ENCODE measurements around the gene PRR5L.

The PRR5L gene

GRCh38 chr11:36326524-36327419, 30.7 kb downstream of the PRR5L start:
- no peak for TF ChIP-seq CTCF (IDR thresholded peaks at IDR 0.05)
- Histone ChIP-seq H3K27me3 (ENCODE audit: control insufficient read depth, insufficient read depth, low read length) (no peaks in the 10 kb centered on the region), H3K27ac (no peak overlapping the region), H3K4me1 (no peaks in the 10 kb centered on the region), H2AFZ (no peak overlapping the region), H3K4me3 (ENCODE audit: low read depth, low read length) (no peak overlapping the region), H3K9ac (no peak overlapping the region), H3K4me2 (ENCODE audit: low read length) (no peak overlapping the region), H3K79me2 (no peaks in the 10 kb centered on the region), H3K9me3 (ENCODE audit: control insufficient read depth, low read length) (no peaks in the 10 kb centered on the region), H3K36me3 (ENCODE audit: control insufficient read depth, insufficient read depth, low read length) (no peaks in the 10 kb centered on the region)

- H3K9ac ChIP-seq, result no peak overlapping the region
- H3K9me3 ChIP-seq (ENCODE audit: control insufficient read depth, low read length), result no peaks in the 10 kb centered on the region
- H3K27ac ChIP-seq, result no peak overlapping the region
- H3K27me3 ChIP-seq (ENCODE audit: control insufficient read depth, insufficient read depth, low read length), result no peaks in the 10 kb centered on the region
- no peak for TF ChIP-seq CTCF (IDR thresholded peaks at IDR 0.05)
- no peaks in the 10 kb centered on the region for H3K36me3 ChIP-seq (ENCODE audit: control insufficient read depth, insufficient read depth, low read length)
- H3K4me1 ChIP-seq, result no peaks in the 10 kb centered on the region
- H3K4me3 ChIP-seq (ENCODE audit: low read depth, low read length), result no peak overlapping the region
- H3K4me2 ChIP-seq (ENCODE audit: low read length), result no peak overlapping the region
- no peaks in the 10 kb centered on the region for H3K79me2 ChIP-seq
- no peak overlapping the region for H2AFZ ChIP-seq
Measured at GRCh38 chr11:36328966-36329673, 33.0 kb downstream of the PRR5L start.

GRCh38 chr11:36330411-36330810, 34.3 kb downstream of the PRR5L start:
- no peak overlapping the region for H2AFZ ChIP-seq

GRCh38 chr11:36333468-36333867, 37.4 kb downstream of the PRR5L start:
- Histone ChIP-seq H3K4me3 (ENCODE audit: low read depth, low read length) (no peak overlapping the region), H3K79me2 (no peaks in the 10 kb centered on the region), H3K27me3 (ENCODE audit: control insufficient read depth, insufficient read depth, low read length) (no peaks in the 10 kb centered on the region), H2AFZ (no peak overlapping the region), H3K4me1 (no peaks in the 10 kb centered on the region), H3K9me3 (ENCODE audit: control insufficient read depth, low read length) (no peaks in the 10 kb centered on the region), H3K36me3 (ENCODE audit: control insufficient read depth, insufficient read depth, low read length) (no peaks in the 10 kb centered on the region), H3K4me2 (ENCODE audit: low read length) (no peak overlapping the region), H3K9ac (no peak overlapping the region), H3K27ac (no peak overlapping the region)
- no peak for TF ChIP-seq CTCF (IDR thresholded peaks at IDR 0.05)

More at GRCh38 chr11:36330411-36330810, 34.3 kb downstream of the PRR5L start:
- Histone ChIP-seq H3K4me1 (no peaks in the 10 kb centered on the region), H3K36me3 (ENCODE audit: control insufficient read depth, insufficient read depth, low read length) (no peaks in the 10 kb centered on the region), H3K4me3 (ENCODE audit: low read depth, low read length) (no peak overlapping the region), H3K27me3 (ENCODE audit: control insufficient read depth, insufficient read depth, low read length) (no peaks in the 10 kb centered on the region), H3K9me3 (ENCODE audit: control insufficient read depth, low read length) (no peaks in the 10 kb centered on the region), H3K9ac (no peak overlapping the region), H3K27ac (no peak overlapping the region), H3K4me2 (ENCODE audit: low read length) (no peak overlapping the region), H3K79me2 (no peaks in the 10 kb centered on the region)
- no peak for TF ChIP-seq CTCF (IDR thresholded peaks at IDR 0.05)
